HG03460 (cell line): Measurements from ENCODE around the gene ZNF319.

ENCODE experiments used
- ATAC-seq: cut with Tn5 transposase; IDR thresholded peaks from one replicate; pipeline ENCODE4 v1.9.1; 2021; ENCODE audit not compliant: unreplicated experiment

ZNF319 gene

GRCh38 chr16:58037365-58038057 lies 37.0 kb upstream of the ZNF319 start:
- no peak for ATAC-seq

GRCh38 chr16:58036943-58037342 lies 36.5 kb upstream of the ZNF319 start:
- no peak for ATAC-seq

GRCh38 chr16:58035356-58036170 lies 35.1 kb upstream of the ZNF319 start:
- ATAC-seq = no peak

- no peak for ATAC-seq
Observed at GRCh38 chr16:58034774-58035173, 34.3 kb upstream of the ZNF319 start.

- ATAC-seq = no peak
Observed at GRCh38 chr16:58034128-58034685, 33.7 kb upstream of the ZNF319 start.

GRCh38 chr16:58032710-58033293 lies 32.3 kb upstream of the ZNF319 start:
- ATAC-seq = no peak

GRCh38 chr16:58031016-58031800 lies 30.7 kb upstream of the ZNF319 start:
- no peak for ATAC-seq

- ATAC-seq = no peak
Observed at GRCh38 chr16:58030136-58030840, 29.8 kb upstream of the ZNF319 start.

GRCh38 chr16:58029410-58029809 lies 28.9 kb upstream of the ZNF319 start:
- ATAC-seq = no peak

GRCh38 chr16:58028541-58029070 lies 28.1 kb upstream of the ZNF319 start:
- no peak for ATAC-seq

GRCh38 chr16:58027916-58028455 lies 27.5 kb upstream of the ZNF319 start:
- ATAC-seq = no peak

- ATAC-seq = no peak
Observed at GRCh38 chr16:58027161-58027915, 26.9 kb upstream of the ZNF319 start.

- no peak for ATAC-seq
Observed at GRCh38 chr16:58026705-58027160, 26.3 kb upstream of the ZNF319 start.

- ATAC-seq = no peak
Observed at GRCh38 chr16:58026139-58026704, 25.8 kb upstream of the ZNF319 start.

- peak; percentile 59 for ATAC-seq
Observed at GRCh38 chr16:58025351-58026138, 25.1 kb upstream of the ZNF319 start, which contains the start of gene MMP15. Gene MMP15, plus strand, starts transcription at chr16:58025754. Its CDS starts 597 bp downstream, at chr16:58026351.

GRCh38 chr16:58024486-58025350 lies 24.2 kb upstream of the ZNF319 start:
- ATAC-seq = no peak
